Measurements from ENCODE around the gene MAPKAPK3. TPM values are rescaled to one million over a fixed set of nuclear protein-coding genes. Genes with fewer than 3 reads are reported as not detected.
A peak's percentile ranks its signal among the peaks of the same experiment; 100 is the strongest.

The MAPKAPK3 gene
- total and polyA plus RNA-seq, 2 donors from 2014 or later: 68.0 to 75.8 TPM

DNA sequence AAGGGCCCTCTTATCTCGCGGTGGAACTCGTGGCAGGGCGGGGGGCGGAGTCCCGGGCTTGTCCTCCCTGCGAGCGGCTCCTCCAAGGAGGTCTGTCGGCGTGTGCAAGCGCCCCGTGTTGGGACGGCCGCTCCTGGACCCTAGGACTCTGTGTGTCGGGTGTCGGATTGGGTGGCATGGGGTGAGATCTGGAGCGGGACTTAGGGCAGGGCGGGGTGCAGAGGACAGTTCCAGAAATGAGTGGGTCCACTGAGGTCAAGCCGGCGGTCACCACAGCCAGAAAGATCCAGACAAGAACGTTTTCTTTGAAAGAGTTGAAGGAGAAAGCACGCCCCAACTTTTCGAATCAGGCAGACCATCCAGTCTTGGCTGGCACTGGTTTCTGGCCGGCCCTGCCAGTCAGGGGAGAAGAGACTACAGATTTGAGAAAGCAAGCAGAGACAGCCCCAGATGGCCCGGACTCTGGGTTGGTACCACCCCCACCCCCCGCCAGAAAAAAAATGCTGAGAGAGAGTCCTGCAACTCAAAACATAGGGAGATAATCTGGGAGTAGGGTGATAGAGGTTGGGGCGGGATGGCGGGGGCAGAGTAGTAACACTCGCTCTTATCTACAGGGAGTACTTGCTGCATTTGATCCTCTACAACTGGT is 4.6 kb upstream of the MAPKAPK3 start:
- Histone ChIP-seq H3K27me3 (ENCODE audit: control insufficient read depth, insufficient read depth, low read length) (no peaks in the 10 kb centered on the region), H3K27ac (ENCODE audit: low read depth in 2 of 2, low read length in 2 of 2) (peak overlapping the region; percentile 86 to 95), H3K9me3 (ENCODE audit: control insufficient read depth in 2 of 3, insufficient read depth in 1 of 3, low read length in 3 of 3) (no peaks in the 10 kb centered on the region), H3K36me3 (ENCODE audit: control insufficient read depth in 2 of 3, insufficient read depth in 3 of 3, low read length in 3 of 3) (peaks cover 0 to 26% (median 21%) of the 10 kb centered on the region in 3 donors), H3K4me1 (ENCODE audit: control insufficient read depth in 2 of 3, insufficient read depth in 2 of 3, low read depth in 1 of 3, low read length in 3 of 3) (peaks cover 5 to 31% (median 28%) of the 10 kb centered on the region in 3 donors), H3K4me3 (ENCODE audit: low read length in 3 of 3) (peak overlapping the region; percentile 64 to 83 (median 70)), H3K9ac (ENCODE audit: low read length in 3 of 3) (peak overlapping the region; percentile 53 to 83 (median 70))
- no peak for DNase-seq
- intact Hi-C loops (cut with DNase I): loop anchor here (5.0 kb wide), 1 partner anchor 40 kb away; no protein-coding TSS in a partner anchor
- TF ChIP-seq CTCF (IDR thresholded peaks at IDR 0.05; ENCODE audit: borderline replicate concordance, extremely low read depth, insufficient read depth): peak; percentile 2
- FAIRE-seq: no peak

DNA sequence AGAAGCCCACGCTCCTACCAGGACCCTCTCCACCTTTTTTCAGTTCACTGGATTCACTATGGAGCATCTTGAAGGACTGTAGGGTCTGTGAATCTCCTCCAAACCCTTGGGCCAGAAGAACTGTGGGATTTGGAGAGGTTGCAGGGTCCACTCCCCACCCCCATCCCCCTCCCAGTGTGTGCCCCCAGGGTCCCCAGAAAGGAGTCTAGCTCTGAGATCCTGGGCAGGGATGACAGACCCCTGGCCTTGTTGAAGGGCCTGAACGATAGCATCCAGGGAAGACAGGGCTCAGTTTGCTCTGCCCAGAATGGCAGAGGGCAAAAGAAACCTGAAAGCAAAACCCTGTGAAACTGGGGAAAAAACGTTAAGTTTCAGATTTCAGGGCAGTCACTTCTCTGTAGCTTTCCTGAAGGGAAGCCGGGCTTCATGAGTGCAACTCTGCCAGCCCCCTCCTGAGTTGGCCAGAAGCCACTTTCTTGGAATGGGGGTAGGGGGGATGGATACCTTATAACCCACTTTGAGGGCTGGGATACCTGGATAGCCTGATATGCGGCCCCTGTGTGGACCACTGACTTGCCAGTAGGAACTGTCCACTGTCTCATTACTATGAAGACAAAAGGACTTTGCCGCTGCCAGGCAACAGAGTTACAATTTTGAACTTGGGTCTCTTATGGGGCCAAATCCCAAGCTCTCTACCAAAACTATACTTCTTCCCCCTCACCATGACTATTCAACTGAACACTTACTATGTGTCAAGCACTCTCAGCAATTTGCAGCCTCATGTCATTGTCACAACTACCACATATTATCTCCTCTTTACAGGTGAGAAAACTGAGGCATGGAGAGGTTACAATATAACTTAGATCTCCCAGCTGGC is 3.7 kb upstream of the MAPKAPK3 start:
- FAIRE-seq: no peak

DNA sequence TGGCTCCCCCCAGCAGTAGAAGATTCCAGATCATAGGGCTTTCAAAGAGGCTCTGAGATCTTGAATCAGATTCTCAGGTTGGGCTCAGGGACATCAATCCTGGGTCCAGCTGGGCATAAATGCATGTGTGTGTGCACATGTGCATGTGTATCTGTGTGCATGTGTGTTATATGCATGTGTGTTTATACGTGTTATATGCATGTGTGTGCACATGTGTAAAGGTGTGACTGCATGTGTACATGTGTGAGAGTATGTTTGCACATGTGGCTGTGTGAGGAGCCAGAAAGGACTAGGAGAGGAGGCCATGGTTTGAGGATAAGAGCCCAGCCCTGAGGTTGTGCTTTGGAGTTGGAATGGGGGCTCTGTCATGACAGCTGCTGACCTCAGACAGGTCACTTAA is 1.8 kb upstream of the MAPKAPK3 start:
- intact Hi-C loops (cut with DNase I): no loop called here
- Histone ChIP-seq H3K9ac (ENCODE audit: low read length in 3 of 3) (no peak overlapping the region), H3K9me3 (ENCODE audit: control insufficient read depth in 2 of 3, insufficient read depth in 1 of 3, low read length in 3 of 3) (no peaks in the 10 kb centered on the region), H3K4me3 (ENCODE audit: low read length in 3 of 3) (no peak overlapping the region), H3K4me1 (ENCODE audit: control insufficient read depth in 2 of 3, insufficient read depth in 2 of 3, low read depth in 1 of 3, low read length in 3 of 3) (peaks cover 5 to 30% (median 28%) of the 10 kb centered on the region in 3 donors), H3K36me3 (ENCODE audit: control insufficient read depth in 2 of 3, insufficient read depth in 3 of 3, low read length in 3 of 3) (peaks cover 0 to 7% (median 1%) of the 10 kb centered on the region in 3 donors), H3K27me3 (ENCODE audit: control insufficient read depth, insufficient read depth, low read length) (no peaks in the 10 kb centered on the region), H3K27ac (ENCODE audit: low read depth in 2 of 2, low read length in 2 of 2) (no peak overlapping the region)
- DNase-seq (no peak), FAIRE-seq (no peak)
- TF ChIP-seq CTCF (IDR thresholded peaks at IDR 0.05; ENCODE audit: borderline replicate concordance, extremely low read depth, insufficient read depth): no peak

More for the DNA sequence above, 3.7 kb upstream of the MAPKAPK3 start:
- peaks cover 0 to 18% (median 12%) of the 10 kb centered on the region in 3 donors for H3K36me3 ChIP-seq (ENCODE audit: control insufficient read depth in 2 of 3, insufficient read depth in 3 of 3, low read length in 3 of 3)
- peaks cover 5 to 29% (median 28%) of the 10 kb centered on the region in 3 donors for H3K4me1 ChIP-seq (ENCODE audit: control insufficient read depth in 2 of 3, insufficient read depth in 2 of 3, low read depth in 1 of 3, low read length in 3 of 3)
- H3K9ac ChIP-seq (ENCODE audit: low read length in 3 of 3): peak overlapping the region; percentile 31 to 83 (median 55)
- intact Hi-C loops (cut with DNase I): loop anchor here (5.0 kb wide), 1 partner anchor 41 kb away; no protein-coding TSS in a partner anchor
- H3K4me3 ChIP-seq (ENCODE audit: low read length in 3 of 3): peak overlapping the region; percentile 64 to 83 (median 70)
- H3K27ac ChIP-seq (ENCODE audit: low read depth in 2 of 2, low read length in 2 of 2): peak overlapping the region; percentile 86 to 95
- DNase-seq: peak in 1 of 5 donors; percentile 8
- no peaks in the 10 kb centered on the region for H3K9me3 ChIP-seq (ENCODE audit: control insufficient read depth in 2 of 3, insufficient read depth in 1 of 3, low read length in 3 of 3)
- no peak for TF ChIP-seq CTCF (IDR thresholded peaks at IDR 0.05; ENCODE audit: borderline replicate concordance, extremely low read depth, insufficient read depth)
- no peaks in the 10 kb centered on the region for H3K27me3 ChIP-seq (ENCODE audit: control insufficient read depth, insufficient read depth, low read length)

All from kidney (tissue), 14 donors.